GDM1 (cell line): ENCODE data around the gene SUSD1.

Experiments used
- DNase-seq: peaks from one replicate; lab custom pipeline; 2025; lab: John Stamatoyannopoulos, UW

The SUSD1 gene

DNA sequence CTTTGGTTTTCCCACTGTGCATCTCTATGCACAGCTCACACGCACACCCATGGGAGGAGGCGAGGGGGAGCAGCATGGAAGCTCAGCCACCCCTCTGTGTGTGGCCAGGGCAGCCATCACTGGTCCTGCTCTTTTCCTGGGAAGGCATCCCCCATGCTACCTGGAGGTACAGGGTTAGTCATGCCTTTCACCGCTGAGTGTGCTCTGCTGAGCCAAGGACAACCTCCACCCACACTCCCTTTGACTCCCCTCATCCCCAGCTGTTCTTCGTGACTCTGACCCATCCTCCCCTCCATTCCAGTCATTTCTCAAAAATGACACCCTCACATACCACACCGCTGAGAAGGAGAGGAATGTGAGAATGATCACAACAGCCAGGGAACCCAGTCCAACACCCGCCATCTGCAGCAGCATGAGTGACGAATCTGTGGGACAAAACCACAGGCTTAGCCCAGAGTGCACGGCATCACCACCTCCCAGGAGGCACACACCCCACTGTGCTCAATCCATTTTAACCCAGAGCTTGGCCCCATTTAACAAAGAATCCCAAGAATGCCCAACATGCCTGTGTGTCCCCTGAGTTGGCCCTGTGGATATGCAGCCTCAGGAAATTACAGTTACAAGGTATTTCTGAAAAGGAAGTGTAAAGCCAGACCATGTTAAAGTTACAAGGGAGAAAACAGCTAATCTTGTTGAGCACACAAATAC, 133.4 kb downstream of the SUSD1 start:
- no peak for DNase-seq

DNA sequence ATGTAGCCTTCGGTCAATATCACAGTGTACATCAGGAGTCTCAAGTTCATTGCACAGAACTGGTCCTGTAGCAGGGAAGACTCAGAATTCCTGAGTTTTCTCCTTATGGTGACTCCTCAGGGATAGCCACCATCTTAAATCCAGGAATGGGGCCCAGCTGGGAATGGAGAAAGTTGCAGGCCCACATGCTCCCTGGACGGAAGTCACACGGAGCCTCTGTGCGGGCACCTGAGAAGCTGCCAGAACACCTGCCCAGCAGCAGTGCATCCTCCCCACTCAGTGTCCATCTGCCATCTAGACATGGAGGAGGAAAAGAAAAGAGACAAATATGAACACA, 133.9 kb downstream of the SUSD1 start:
- no peak for DNase-seq

DNA sequence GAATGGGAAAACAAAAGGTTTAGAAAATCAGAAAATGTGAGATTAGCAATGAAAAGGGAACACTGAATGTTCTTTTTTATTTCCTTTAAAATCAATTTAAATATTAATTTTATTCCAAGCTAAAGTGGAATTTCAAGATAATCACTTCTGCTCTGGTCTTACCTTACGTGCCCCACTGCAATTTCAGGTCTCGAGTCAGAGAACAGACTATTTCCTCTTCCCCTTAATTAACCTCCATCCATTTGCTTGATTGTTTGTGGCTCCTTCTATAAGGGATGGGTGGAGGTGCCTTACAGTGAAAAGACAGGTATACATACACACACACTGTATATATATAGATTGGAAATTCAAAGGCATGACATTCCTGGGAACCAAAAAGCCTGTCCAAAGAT, 137.1 kb downstream of the SUSD1 start:
- DNase-seq: no peak

DNA sequence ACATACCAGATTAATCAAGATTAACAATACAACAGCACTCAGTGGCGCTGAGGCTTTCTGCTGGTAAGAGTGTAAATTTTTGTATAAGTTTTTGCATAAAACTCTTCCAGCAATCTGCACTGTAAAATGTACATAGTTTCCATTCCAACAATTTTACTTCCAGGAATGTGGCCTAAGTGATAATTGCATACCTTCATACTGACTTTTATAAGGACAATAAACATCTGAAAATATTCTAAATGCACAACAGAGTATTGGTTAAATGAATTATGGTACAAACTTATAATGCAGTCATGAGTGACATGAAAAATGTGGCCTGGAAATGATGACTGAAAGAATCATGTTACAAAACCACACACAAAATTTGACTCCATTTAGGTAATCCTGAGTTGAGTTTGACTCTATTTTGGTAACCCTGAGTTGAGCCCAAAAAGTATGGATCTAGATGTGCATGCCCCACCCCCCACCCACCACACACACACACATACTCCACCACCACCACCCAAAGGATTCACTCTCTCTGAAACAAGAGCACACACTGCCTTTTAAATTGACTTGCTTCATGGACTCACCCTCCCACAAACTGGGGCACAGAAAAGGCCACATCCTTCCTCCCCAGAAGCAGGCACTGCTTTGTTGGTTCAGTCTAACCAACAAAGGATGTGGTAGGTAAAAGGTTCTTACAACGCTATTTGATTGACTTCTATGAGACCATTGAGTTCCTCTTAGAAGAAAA, 137.6 kb downstream of the SUSD1 start:
- DNase-seq: peak; percentile 81

DNA sequence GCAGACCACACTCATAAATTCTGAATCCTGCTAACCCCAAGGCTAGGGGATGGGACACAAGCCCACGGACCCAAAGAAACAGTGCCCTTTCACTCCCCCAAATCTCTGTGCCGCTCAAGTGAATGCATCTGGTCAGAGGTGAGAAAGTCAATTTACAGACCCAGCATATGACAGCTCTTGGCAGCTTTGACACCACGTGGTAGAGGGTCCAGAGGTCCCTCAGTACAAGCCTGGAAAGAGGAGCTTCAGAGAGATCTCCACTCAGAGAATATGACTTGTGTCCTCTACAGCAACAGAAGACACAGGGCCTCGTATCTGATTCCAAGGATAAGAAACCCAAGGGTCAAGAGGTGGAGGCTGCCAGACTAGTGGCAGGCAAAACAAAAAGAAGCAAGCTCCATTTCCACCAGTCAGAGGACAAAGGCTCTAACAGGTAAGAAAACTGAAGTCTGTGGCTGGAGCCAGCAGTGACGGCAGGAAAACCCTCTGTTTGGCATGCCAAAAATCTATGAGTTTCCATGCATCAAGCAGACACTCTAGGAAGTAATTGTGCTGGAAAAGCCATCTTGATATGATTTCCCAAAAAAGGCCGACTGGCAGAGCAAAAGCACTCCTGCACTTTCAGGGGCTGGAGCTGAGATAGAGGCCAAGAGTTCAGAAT, 139.8 kb downstream of the SUSD1 start:
- DNase-seq: no peak

DNA sequence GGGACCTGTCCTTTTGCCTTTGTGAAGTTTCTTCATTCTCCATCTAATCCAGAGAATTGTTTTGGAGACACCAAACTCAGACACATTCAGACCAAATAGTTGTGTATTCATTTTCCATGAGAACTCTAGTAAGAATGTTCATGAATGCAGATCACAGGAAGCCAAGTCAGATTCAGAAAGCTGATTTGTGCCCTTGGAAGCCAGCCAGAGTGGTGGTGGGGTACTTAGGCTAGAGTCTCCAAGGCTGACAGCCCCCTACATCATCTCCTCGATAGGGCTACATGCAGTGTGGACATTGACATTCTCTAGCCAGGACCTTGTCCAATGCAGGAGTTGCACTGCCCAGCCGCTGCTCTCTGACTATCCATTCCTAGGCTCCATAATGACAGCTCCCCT, 140.9 kb downstream of the SUSD1 start:
- no peak for DNase-seq

DNA sequence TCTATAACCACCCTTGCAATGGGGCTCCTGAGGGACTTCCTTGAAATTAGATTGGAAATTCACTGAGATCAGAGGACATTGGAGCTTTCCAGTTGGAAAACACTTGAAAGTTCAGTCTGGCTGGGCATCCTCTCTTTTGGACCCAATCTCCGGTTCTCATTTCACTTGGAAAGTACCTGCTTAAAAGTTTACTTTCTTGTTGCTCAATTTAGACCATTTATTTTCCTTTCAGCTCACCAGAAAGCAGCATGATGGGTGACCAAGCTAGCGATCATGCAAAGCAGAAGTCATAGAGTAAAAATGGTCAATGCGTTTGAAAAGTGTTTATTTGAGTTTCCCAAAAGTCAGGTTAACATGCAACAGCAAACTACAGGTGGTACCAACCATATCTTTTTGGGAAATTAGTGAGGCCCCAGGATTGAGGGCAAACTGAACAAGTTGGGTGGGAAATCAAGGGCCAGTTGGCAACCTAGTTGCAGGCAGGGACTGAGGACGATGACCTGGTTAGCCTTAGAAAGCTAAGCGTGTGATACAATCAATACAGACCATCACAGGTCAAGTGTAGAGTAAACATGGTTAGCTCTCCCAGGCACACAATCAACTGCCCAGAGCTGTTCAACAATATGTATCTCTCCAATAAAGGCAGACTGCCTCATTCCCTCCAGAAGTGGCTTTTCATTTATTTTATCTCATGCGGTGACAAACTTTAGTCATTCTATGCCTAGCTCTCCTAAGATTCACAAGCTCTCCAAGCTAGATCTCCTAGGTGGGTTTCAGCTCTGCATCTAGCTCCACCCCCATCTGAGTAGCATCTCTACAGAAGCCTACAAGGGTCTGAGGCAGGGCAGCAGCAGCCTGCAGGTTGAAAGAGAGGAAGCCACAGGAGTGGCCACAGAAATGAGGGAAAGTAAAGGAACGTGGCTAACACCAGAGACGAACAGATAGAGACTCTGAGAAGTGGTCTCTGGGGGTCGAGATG, 141.6 kb downstream of the SUSD1 start:
- DNase-seq: no peak

DNA sequence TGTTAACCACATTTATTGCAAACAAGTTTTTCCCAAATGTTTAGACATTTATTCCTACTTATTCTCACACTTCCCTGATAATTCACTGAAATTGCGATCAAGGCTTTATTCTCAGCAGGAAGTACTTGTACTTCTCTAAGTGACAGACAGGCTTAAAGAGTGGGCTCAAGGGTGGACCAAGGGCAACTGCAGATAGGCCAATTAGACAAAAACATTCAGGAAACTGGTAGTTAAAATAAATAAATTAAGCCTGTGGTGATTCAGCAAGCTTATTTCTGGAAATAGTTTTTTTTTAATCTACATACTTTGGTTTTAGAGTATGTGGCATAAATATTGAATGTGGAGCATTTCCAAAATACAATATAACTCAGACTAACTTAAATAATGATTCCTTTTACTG, 142.4 kb downstream of the SUSD1 start:
- no peak for DNase-seq

DNA sequence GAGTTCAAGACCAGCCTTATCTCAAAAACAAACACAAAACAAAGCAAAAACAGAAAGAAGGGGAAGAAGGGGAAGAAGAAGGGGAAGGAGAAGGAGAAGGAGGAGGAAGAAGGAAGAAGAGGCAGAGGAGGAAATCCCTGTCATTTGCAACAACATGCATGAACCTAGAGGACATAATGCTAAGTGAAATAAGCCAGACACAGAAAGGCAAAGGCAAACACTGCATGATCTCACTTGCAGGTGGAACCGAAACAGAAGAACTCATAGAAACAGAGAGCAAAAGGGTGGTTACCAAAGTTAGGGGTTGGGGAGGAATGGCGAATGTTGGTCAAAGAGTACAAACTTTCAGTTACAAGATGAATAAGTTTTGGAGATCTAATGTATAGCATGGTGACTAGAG, 143.1 kb downstream of the SUSD1 start:
- no peak for DNase-seq

DNA sequence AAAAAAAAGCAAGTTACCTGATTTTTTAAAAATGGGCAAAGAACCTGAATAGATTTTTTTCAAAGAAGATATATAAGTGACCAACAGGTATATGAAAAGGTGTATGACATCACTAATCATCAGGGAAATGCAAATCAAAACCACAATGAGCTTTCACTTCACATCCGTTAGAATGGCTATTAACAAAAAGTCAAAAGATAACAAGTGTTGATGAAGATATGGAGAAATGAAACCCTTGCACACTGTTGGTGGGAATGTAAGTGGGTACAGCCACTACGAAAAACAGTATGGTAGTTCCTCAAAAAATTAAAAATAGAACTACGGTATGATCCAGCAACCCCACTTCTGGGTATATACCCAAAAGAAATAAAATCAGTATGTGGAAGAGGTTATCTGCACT, 143.7 kb downstream of the SUSD1 start:
- DNase-seq: no peak

DNA sequence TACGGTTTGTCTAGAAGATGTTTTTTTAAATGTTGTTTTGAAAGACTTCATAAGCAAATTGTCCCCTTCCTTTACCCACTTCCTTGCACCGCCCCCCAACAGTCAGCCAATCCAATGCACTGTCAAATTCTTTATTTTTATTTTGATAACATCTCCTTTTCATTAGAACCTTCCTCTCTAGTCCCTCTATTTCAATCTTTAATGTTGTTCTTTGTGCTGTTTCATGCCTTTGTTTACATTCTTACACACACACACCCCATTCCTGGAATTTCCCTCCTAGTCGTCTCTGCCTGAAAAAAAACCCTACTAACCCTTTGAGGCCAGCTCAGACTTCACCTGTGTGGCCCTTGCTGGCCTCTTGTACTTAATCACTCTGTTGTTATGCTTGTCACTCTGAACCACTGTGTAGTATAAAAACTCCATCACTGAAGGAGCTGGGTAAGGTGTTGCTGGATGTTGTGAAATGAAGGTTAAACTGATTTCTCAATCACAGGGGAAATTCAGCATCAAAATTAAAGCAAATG, 145.1 kb downstream of the SUSD1 start:
- no peak for DNase-seq

DNA sequence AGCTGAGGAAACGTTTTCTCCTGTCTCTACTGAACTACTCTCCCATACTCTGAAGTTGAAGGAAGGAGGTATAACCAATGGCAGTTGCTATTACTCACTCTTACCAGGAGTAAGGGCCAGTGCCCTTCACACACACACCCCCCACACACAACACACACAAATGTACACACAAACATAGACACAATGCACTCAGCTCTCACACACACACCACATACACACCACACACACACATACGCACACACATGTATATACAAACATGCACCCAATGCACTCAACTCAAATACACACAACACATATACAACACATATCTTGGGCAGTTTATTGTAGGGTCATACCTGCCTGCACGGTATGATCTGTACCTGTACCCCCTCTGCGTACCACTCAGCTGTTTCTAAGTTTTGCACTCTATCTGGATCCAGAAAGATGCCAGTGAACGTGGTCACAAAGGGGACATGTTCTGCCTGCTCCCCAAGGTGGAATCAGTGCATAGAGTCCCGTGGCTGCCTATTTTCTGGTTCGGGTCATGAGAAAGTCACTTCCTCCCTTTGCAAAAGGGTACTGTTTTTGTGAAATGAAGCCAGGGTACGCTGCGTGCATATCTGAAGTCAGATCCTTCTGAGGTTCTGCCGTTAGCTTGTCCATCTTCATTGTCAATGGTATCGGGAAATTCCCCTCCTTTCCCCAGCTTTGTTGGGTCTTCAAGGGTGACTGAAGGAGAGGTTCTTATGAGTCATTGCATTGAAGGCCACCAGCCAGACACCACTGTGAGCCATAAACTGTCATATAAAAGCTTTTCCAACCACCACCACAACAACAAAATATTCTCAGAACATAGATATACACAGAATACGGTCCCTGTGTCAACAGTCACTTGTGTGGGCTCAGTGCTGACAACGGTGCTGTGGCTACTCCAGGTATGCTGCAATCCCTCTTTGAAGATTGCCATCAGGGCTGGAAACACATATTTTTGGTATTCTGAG, 146.6 kb downstream of the SUSD1 start:
- DNase-seq: no peak

DNA sequence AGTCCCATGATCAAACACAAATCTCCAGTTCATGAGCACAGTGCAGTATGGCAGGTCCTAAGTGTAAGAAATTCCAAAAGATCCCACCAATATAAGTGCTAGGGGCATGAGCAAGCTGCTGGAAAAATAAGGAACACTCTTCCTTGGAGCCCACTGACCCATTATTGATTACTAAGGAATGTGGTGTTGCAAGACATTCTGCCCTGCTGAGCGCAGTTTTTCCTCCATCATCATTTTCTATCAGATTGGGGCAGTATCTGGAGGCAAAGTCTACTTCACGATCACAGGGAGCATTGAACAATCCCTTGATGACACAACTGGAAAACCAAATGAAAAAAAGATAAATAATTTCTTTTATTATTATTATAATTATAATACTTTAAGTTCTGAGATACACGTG, 149.2 kb downstream of the SUSD1 start:
- no peak for DNase-seq

DNA sequence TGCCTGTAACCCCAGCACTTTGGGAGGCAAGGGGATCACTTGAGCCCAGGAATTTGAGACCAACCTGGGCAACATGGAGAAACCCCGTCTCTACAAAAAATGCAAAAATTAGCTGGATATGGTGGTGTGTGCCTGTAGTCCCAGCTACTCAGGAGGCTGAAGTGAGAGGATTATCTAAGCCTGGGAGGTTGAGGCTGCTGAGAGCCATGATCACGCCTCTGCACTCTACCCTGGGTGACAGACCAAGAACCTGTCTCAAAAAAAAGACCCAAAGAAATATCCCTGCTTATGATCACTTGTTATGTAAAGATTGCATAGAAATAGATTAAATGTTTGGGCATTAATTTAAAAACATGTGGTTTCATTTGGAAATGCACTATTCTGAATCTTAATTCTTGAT, 153.4 kb downstream of the SUSD1 start:
- no peak for DNase-seq

DNA sequence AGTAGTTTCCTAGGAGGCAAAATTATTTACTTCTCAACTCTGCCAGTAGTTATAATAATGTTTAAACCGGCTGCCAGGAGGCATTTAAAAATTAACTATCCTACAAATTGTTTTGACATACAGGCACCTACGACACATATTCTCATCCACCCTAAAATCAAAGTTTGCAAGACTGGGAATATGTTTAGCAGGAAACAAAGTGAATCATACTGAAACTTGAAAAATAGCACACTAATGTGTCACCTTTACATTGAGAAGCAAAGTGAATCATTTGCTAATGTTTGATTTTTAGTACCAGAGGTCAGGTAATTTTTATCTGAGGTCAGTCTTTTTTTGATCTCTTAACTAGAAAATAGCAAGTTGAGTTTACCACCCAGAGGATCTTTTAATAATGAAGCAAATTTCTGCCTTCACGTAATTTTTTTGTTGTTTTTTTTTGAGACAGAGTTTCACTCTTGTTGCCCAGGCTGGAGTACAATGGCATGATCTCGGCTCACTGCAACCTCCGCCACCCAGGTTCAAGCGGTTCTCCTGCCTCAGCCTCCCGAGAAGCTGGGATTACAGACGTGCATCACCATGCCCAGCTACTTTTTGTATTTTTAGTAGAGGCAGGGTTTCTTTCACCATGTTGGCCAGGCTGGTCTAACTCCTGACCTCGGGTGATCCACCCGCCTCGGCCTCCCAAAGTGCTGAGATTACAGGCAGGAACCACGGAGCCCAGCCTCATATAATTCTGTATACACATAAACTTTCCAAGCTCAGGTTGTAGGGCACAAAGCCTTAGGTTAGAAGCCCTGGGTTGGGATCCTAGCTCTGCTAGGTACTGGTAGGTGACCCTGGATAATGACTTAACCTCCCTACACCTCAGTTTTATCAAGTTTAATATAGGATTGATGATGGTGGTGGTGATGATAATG, 154.2 kb downstream of the SUSD1 start:
- no peak for DNase-seq

DNA sequence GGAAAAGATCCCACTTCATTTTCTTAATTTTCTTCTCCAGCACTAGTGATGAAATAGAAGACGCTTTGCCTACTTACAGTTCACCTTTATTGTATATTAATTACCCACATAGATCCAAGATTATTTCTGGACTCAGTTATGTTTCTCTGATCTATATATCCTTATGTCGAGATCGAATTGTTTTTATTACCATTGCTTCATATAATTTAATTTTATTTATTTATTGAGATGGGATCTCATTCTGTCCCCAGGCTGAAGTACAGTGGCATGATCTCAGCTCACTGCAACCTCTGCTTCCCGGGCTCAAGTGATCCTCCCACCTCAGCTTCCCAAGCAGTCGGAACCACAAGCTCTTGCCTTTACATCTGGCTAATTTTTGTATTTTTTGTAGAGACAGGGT, 157.2 kb downstream of the SUSD1 start:
- no peak for DNase-seq

DNA sequence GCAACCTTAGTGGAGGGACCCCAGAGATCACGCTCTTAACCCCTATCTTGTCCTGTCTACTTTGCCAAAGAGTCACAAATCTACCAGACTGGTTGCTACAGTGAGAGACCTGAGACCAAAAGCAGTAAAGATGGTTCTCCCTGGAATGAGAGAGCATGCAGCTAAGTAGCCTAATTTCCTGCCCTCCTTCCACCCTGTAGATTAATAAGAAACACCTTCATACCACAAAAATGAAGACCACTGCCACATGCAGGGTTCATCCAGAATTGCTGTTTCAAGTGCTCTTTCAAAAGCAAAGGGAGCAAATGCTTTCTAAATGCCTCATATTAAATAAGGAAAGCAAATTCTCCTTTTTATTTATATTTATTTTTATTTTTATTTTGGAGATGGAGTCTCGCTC, 159.4 kb downstream of the SUSD1 start:
- no peak for DNase-seq

DNA sequence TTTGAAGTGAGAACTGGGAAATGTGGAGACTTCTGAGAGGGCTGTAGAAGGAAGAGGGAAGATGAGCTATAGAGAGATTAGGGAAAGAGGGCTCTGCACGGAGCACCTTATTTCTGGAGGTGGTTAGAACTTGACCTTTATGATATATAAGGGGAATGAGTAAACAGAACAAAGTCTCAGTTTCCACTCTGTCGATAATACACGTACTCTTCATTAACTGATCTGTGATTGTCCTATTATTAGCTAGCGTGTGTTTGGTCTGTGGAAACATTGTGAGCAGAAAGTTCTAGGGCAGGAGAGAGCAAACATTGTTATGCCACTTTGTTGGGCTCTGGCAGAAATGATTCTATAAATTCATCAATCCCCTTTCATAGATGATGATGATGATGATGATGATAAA, 159.9 kb downstream of the SUSD1 start:
- DNase-seq: no peak

DNA sequence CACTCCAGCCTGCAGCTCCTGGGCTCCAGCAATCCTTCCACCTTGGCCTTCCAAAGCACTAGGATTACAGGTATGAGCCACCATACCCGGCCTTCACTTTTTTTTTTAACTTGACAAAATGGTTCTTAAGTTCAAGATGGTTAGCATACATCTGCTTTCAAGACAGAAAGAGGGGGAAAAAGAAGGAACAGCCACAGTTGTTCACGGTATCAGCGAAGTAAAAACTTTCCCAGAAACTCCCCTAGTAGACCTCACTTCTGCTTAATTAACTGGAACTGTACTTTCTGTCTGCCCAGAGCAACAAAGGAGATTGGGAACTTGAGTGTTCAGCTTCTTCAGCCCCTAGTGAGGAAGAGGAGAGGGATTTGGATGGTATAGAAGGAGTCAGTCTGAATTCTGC, 161.8 kb downstream of the SUSD1 start:
- DNase-seq: no peak
